Myometrial cell (primary cell): ENCODE measurements around the gene CGB5. TPM values are rescaled to one million over a fixed set of nuclear protein-coding genes. Genes with fewer than 3 reads are reported as not detected.

Experiments
- total RNA-seq: library from RNA; depleted of rRNA; stranded (reverse); fragments of >200 nt; gene quantifications from 2 replicates; pipeline ENCODE4 v1.2.3, GENCODE V29; 2015

Gene CGB5
- total RNA-seq, result not detected in 2 replicates

DNA sequence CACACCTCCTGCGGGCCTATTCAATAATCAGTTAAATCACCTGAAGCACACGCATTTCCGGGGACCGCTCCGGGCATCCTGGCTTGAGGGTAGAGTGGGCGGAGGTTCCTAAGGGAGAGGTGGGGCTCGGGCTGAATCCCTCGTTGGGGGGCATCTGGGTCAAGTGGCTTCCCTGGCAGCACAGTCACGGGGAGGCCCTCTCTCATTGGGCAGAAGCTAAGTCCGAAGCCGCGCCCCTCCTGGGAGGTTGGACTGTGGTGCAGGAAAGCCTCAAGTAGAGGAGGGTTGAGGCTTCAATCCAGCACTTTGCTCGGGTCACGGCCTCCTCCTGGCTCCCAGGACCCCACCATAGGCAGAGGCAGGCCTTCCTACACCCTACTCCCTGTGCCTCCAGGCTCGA is at the start of gene CGB5:
Gene CGB5, plus strand, starts transcription at position 301 of the 400 bp plus-strand sequence. CDS start 362 bp downstream, outside the sequence.

DNA sequence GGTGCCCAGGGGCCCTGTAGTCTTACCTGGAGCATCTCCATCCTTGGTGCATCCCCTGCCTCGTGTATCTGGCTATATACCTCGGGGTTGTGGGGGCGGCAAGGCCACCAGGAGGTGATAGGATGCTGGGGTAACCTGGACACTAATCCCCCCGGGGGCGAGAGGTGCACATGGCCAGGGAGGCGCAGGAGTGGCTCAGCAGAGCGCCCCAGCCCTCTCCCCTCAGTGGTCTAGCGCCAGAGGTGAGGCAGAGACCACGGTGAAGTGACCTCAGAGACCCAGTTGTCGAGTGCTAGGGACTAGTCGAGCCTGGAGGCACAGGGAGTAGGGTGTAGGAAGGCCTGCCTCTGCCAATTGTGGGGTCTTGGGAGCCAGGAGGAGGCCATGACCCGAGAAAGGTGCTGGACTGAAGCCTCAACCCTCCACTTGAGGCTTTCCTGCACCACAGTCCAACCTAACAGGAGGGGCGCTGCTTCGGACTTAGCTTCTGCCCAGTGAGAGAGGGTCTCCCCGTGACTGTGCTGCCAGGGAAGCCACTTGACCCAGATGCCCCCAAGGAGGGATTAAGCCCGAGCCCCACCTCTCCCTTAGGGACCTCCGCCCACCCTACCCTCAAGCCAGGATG is 26.5 kb upstream of the CGB5 start, which contains the start of gene LHB:
Gene LHB, minus strand, starts transcription at position 51 of the 625 bp plus-strand sequence. Its CDS starts 10 bp downstream, at position 41.

DNA sequence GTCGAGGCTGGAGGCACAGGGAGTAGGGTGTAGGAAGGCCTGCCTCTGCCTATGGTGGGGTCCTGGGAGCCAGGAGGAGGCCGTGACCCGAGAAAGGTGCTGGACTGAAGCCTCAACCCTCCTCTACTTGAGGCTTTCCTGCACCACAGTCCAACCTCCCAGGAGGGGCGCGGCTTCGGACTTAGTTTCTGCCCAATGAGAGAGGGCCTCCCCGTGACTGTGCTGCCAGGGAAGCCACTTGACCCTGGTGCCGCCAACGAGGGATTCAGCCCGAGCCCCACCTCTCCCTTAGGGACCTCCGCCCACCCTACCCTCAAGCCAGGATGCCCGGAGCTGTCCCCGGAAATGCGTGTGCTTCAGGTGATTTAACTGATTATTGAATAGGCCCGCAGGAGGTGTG is 19.4 kb upstream of the CGB5 start, which contains the start of gene CGB3:
Gene CGB3, minus strand, starts transcription at position 101 of the 400 bp plus-strand sequence. CDS start 362 bp downstream, outside the sequence.

DNA sequence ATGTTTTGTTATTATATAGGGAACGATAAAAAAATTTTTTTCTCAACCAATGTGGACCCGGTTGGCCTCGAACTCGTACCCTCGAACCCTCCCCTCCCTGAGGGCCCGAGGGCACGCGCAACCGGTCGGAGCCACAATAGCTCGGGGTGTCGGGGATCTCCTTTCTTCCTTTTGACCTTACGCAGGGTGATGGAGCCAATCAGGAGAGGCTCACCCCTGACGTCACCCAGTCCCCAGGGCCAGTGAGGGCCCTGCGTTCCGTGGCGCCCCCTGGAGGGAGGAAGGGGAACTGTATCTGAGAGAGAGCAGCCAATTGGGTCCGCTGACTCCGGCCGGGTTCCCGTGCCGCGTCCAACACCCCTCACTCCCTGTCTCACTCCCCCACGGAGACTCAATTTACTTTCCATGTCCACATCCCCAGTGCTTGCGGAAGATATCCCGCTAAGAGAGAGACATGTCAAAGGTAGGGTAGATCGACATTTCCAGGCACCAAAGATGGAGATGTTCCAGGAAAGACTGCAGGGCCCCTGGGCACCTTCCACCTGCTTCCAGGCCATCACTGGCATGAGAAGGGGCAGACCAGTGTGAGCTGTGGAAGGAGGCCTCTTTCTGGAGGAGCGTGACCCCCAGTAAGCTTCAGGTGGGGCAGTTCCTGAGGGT is 11.9 kb upstream of the CGB5 start, which contains the start of gene CGB2:
Gene CGB2, plus strand, starts transcription at position 249 of the 660 bp plus-strand sequence. Its CDS starts 206 bp downstream, at position 455.

DNA sequence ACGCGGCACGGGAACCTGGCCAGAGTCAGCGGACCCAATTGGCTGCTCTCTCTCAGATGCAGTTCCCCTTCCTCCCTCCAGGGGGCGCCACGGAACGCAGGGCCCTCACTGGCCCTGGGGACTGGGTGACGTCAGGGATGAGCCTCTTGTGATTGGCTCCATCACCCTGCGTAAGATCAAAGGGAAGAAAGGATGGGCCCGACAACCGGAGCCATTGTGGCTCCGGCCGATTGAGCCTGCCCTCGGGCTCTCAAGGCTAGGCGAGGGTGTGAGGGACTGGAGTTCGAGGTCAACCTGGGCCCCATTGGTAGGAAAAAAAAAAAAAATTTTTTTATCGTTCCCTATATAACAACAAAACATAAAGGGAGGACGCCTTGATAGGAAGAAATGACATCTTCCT is 6.8 kb upstream of the CGB5 start, which contains the start of gene CGB1:
Gene CGB1, minus strand, starts transcription at position 81 of the 400 bp plus-strand sequence. CDS start 184 bp downstream, outside the sequence.

DNA sequence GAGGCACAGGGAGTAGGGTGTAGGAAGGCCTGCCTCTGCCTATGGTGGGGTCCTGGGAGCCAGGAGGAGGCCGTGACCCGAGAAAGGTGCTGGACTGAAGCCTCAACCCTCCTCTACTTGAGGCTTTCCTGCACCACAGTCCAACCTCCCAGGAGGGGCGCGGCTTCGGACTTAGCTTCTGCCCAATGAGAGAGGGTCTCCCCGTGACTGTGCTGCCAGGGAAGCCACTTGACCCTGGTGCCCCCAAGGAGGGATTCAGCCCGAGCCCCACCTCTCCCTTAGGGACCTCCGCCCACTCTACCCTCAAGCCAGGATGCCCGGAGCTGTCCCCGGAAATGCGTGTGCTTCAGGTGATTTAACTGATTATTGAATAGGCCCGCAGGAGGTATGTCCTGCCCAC is 5.4 kb downstream of the CGB5 start, which contains the start of gene CGB8:
Gene CGB8, minus strand, starts transcription at position 101 of the 400 bp plus-strand sequence. CDS start 372 bp downstream, outside the sequence.

DNA sequence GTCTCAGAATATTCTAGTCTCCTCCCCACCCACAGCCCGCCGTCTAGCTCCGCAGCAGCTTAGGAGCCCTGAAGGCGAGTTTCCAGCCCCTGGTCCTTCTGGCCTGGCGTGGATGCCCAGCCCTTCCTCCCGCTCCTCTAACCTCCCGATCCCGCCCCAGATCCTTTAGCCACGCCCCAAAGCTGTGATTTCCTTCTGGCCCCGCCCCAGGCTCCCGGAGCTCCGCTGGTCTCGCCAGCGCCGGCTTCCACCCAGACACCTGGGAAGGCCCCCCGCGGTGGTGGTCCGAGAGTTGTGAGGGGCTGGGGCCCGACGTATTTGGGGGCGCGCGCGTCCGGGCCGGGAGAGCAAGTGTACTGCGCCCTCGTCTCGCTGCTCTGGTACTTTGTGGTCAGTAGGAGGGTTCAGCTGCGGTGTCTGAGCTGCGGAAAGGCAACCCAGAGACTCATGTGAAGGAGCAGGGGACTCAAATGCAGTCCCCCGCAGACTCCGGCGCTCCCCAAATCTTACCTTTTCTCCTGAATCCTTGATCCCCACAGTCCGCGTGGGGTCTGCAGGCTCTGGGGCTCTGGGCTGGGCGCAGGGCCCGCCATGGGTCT is 14.1 kb downstream of the CGB5 start, which contains the start of gene CGB7:
Gene CGB7, minus strand, starts transcription at position 114 of the 599 bp plus-strand sequence. CDS start 2,374 bp downstream, outside the sequence.

DNA sequence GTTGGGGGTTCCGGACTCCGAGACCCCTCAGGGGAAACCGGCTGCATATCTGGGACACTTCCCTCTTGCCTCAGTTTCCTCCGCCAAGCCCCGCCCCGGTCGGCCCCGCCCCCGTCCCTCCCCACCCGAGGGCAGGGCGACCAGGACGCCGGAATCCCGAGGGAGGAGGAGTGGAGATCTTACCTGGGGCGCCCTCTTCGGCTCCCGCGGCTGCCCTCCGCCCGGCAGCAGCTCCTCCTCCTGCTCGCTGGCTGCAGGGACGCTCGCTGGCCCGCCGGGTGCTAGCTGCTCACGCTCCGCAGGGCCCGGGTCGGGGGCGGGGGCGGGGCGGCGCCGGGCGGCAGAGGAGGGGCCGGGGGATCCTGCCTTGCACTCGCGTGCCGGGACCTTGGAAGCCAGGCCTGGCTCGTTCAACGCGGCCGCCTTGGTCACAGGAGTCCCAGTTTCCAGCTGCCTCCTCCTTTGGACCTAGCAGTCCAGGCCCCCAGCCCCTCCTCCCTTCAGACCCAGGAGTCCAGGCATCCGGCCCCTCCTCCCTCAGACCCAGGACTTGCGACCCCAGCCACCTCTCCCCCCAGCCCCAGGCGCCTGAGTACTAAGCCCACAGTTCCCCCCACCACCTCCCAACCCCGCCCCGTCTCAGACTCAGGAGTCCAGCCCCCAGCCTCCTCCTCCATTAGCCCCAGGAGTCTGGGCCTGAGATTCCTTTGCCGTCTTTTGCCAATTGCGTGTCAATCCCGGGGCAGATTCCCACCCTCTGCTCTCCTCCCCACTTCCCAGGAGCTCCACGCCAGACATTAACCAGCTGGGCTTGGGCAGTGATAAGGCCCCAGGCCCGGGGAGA is 21.3 kb downstream of the CGB5 start, which contains the start of gene NTF4:
Gene NTF4, minus strand, starts transcription at position 51 of the 844 bp plus-strand sequence. CDS start 2,821 bp downstream, outside the sequence.

DNA sequence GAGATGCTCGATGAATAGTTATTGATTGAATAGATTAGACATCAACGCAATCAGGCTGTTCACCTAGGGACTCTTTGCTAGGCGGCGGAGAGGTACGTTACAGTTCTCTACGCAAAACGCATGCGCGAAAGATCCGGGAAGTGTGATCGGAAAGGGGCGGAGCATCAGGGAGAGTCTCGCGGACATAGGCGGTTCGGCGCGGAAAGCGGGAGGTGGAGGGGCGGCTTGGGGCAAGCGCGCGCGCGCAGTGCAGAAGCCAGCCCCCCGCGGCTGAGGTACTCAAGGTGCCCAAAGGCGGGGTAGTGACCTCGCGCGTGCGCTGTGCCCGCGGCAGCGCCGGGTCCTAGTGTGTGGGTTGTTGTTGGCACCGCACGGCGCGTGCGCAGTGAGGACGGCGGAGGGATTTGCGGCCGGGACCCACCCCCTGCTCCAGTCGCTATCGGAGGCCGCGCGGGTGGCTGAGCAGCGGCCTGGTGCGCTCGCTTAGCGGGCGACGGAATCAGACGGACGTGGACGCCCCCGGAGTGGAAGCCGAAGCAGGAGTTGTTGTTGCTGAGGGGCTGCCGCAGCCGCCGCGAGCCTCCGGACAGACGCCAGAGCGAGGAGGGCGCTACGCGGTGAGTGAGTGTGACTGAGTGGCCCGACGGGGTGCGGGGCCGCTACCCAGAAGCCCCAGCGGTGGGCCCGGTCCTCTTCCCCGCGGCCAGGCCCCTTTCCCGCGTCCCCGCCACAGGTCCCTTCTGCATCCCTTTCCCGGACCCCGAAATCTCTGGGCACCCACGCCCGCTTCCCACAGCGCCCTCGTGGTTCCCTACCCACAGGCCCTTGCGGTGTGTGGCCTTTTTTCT is 41.6 kb downstream of the CGB5 start, which contains the start of gene SNRNP70:
Gene SNRNP70, plus strand, starts transcription at position 432 of the 848 bp plus-strand sequence. CDS start 964 bp downstream, outside the sequence.

Other genes with a start within 250 kb of the CGB5 start
- 65.0 and 83.0 TPM in 2 replicates for gene BCAT2, start 232.8 kb upstream of the CGB5 start, total RNA-seq
- 2.3 and 8.2 TPM in 2 replicates for gene HSD17B14, start 207.4 kb upstream of the CGB5 start, total RNA-seq
- gene PLEKHA4, start 175.2 kb upstream of the CGB5 start, total RNA-seq, result 24.3 and 32.3 TPM in 2 replicates
- gene PPP1R15A, start 171.4 kb upstream of the CGB5 start, total RNA-seq, result 35.1 and 39.8 TPM in 2 replicates
- gene TULP2, start 145.1 kb upstream of the CGB5 start, total RNA-seq, result not detected in 2 replicates
- 188 and 245 TPM in 2 replicates for gene NUCB1, start 143.5 kb upstream of the CGB5 start, total RNA-seq
- not detected in 2 replicates for gene DHDH, start 110.1 kb upstream of the CGB5 start, total RNA-seq
- 189 and 226 TPM in 2 replicates for gene BAX, start 89.0 kb upstream of the CGB5 start, total RNA-seq
- gene FTL, start 78.5 kb upstream of the CGB5 start, total RNA-seq, result 3,594 and 3,702 TPM in 2 replicates
- gene GYS1, start 50.5 kb upstream of the CGB5 start, total RNA-seq, result 38.1 and 43.8 TPM in 2 replicates
- gene RUVBL2, start 50.0 kb upstream of the CGB5 start, total RNA-seq, result 336 and 350 TPM in 2 replicates
- gene LHB, start 26.8 kb upstream of the CGB5 start, total RNA-seq, result not detected in 2 replicates
- gene CGB3, start 19.5 kb upstream of the CGB5 start, total RNA-seq, result not detected in 2 replicates
- gene CGB2, start 12.0 kb upstream of the CGB5 start, total RNA-seq, result not detected in 2 replicates
- gene CGB1, start 7.0 kb upstream of the CGB5 start, total RNA-seq, result not detected in 2 replicates
- gene CGB8, start 5.3 kb downstream of the CGB5 start, total RNA-seq, result not detected in 2 replicates
- gene CGB7, start 13.9 kb downstream of the CGB5 start, total RNA-seq, result 0.29 and 0.53 TPM in 2 replicates
- not detected in 2 replicates for gene NTF4, start 21.0 kb downstream of the CGB5 start, total RNA-seq
- not detected in 2 replicates for gene KCNA7, start 28.9 kb downstream of the CGB5 start, total RNA-seq
- 165 and 195 TPM in 2 replicates for gene SNRNP70, start 41.6 kb downstream of the CGB5 start, total RNA-seq
- 16.5 and 21.0 TPM in 2 replicates for gene LIN7B, start 70.5 kb downstream of the CGB5 start, total RNA-seq
- 2.3 and 6.3 TPM in 2 replicates for gene C19orf73, start 75.3 kb downstream of the CGB5 start, total RNA-seq
- gene PPFIA3, start 75.7 kb downstream of the CGB5 start, total RNA-seq, result 1.2 and 1.8 TPM in 2 replicates
- gene HRC, start 111.5 kb downstream of the CGB5 start, total RNA-seq, result not detected in 2 replicates
- gene TRPM4, start 113.9 kb downstream of the CGB5 start, total RNA-seq, result 18.5 and 19.0 TPM in 2 replicates